Panc1 (cell line): ENCODE measurements around the gene PRKAG3. TPM values are rescaled to one million over a fixed set of nuclear protein-coding genes. Genes with fewer than 3 reads are reported as not detected.
A peak's percentile ranks its signal among the peaks of the same experiment; 100 is the strongest.

Experiments
- ATAC-seq: fragments of 200-7000 bp; cut with Tn5 transposase; 2 replicates; pipeline ENCODE4 v1.9.1; 2020; ENCODE audit warnings: mild to moderate bottlenecking, moderate library complexity
- BruUV-seq: library from RNA; stranded (reverse); fragments of 400-500 nt; replicated peaks from 2 replicates; lab custom pipeline; 2021; lab: Mats Ljungman, UMichigan
- CTCF ChIA-PET: fragments of 300-600 bp; sonication (Branson Sonifier 250); formaldehyde crosslinking; loops from one replicate; lab custom pipeline; 2022; ENCODE audit warnings: antibody characterized with exemption; lab: Charles Lee
- POLR2A ChIA-PET: fragments of 300-600 bp; sonication (Branson Sonifier 250); formaldehyde crosslinking; loops from one replicate; lab custom pipeline; 2022; ENCODE audit warnings: antibody characterized with exemption; lab: Charles Lee
- DNase-seq: peaks from one replicate; pipeline ENCODE4 v3.0.0-alpha.2; 2010; ENCODE audit warnings: low read depth, low spot score
- H3K27ac ChIP-seq: 2 replicates; pipeline ENCODE4 v1.5.1; 2011; ENCODE audit warnings: mild to moderate bottlenecking, low read length, inconsistent platforms
- H3K27me3 ChIP-seq: fragments of 200-500 bp; sonication (Bioruptor generic); 2 replicates; pipeline ENCODE4 v1.6.0; 2014; ENCODE audit warnings: low read length, inconsistent platforms; ENCODE audit not compliant: control insufficient read depth, insufficient read depth
- H3K36me3 ChIP-seq: fragments of 200-500 bp; sonication (Bioruptor generic); 2 replicates; pipeline ENCODE4 v1.5.1; 2014; ENCODE audit warnings: inconsistent platforms, mild to moderate bottlenecking, low read length, moderate library complexity; ENCODE audit not compliant: control insufficient read depth, insufficient read depth
- H3K4me1 ChIP-seq: 2 replicates; pipeline ENCODE4 v1.5.1; 2011; ENCODE audit warnings: inconsistent platforms, mild to moderate bottlenecking, low read length, moderate library complexity; ENCODE audit not compliant: control insufficient read depth, insufficient read depth
- H3K4me3 ChIP-seq, 2 experiments: 2 replicates each; pipeline ENCODE4 v1.5.1; 2011 to 2012; ENCODE audit warnings: low read depth in 2 of 2, low read length in 2 of 2, mild to moderate bottlenecking in 2 of 2, inconsistent platforms in 1 of 2, moderate library complexity in 1 of 2
- H3K9me3 ChIP-seq: fragments of 200-500 bp; sonication (Bioruptor generic); 2 replicates; pipeline ENCODE4 v1.5.1; 2014; ENCODE audit warnings: low read depth, mild to moderate bottlenecking, inconsistent platforms, low read length, moderate library complexity; ENCODE audit not compliant: control insufficient read depth, insufficient read depth
- POLR2AphosphoS5 ChIP-seq: IDR thresholded peaks from 2 replicates; pipeline ENCODE4 v1.6.1; 2012; ENCODE audit warnings: mild to moderate bottlenecking, low read depth, low read length, moderate library complexity
- SIN3A ChIP-seq: IDR thresholded peaks from 2 replicates; pipeline ENCODE4 v1.6.1; 2012; ENCODE audit warnings: low read depth, mild to moderate bottlenecking, low read length, moderate library complexity, borderline replicate concordance; ENCODE audit not compliant: insufficient read depth
- TCF7L2 ChIP-seq: IDR thresholded peaks from 2 replicates; pipeline ENCODE4 v1.6.1; 2011; ENCODE audit warnings: mild to moderate bottlenecking, low read depth, low read length, inconsistent platforms
- in situ Hi-C: cut with HindIII; loops from 2 replicates; pipeline ENCODE4 v1.10.0; 2016; ENCODE audit warnings: low sequenced_read_pairs, low pct_unique_long_range_greater_than_20kb
- intact Hi-C: fragments of 100-400 bp; cut with micrococcal nuclease; formaldehyde crosslinking; loops from one replicate; pipeline ENCODE4 v1.10.0; 2022; ENCODE audit not compliant: unreplicated experiment
- total RNA-seq: library from RNA; stranded (reverse); gene quantifications from one replicate; pipeline ENCODE4 v1.2.1, GENCODE V29; 2021; ENCODE audit not compliant: unreplicated experiment
- TF ChIP-seq, protein P1 (sequence below): fragments of 450-650 bp; IDR thresholded peaks from 2 replicates; pipeline ENCODE4 v1.5.1; 2017; ENCODE audit warnings: mild to moderate bottlenecking
- TF ChIP-seq, protein P2 (sequence below), 2 experiments: IDR thresholded peaks; 2 replicates each; pipeline ENCODE4 v1.6.1; 2011 to 2012; ENCODE audit warnings: low read depth in 2 of 2, control low read depth in 1 of 2, low read length in 1 of 2, mild to moderate bottlenecking in 1 of 2, moderate library complexity in 1 of 2; ENCODE audit not compliant: insufficient read depth in 1 of 2

Gene PRKAG3
- total RNA-seq, 1 experiment from 2014 or later: not detected

DNA sequence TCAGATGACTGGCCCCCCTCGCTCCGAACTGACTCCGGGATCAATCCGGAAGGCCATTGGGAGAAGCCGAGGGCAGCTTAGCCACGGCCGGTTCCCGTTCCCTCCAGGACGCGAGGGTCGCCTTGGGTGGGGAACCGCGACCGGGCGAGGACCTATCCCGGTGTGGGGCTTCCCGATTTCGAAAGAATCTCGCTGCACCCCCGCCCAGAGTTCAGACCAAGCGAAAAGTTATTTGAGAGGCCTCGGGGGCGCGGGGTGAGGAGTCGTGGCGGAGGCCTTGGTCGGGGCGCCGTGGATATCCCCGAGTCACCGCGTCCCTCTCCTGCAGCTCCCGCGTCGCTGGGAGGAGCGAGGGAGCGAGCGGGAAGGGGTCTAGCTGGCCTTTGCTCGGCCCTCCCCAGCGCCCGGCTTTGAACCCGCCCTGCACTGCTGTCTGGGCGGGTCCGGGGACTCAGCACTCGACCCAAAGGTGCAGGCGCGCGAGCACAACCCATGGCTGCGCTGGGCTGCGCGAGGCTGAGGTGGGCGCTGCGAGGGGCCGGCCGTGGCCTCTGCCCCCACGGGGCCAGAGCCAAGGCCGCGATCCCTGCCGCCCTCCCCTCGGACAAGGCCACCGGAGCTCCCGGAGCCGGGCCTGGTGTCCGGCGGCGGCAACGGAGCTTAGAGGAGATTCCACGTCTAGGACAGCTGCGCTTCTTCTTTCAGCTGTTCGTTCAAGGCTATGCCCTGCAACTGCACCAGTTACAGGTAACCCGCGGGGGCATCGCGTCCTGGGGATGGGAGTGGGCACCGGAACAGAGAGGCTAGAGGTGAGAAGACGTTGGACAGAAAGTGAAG, 49.7 kb downstream of the PRKAG3 start, which contains the start of gene CYP27A1:
CYP27A1 (plus strand) TSS at position 457 of the 837 bp plus-strand sequence; CDS start at position 493, 36 bp downstream.
- peak within 1 kb of the TSS; percentile 55 for H3K27ac ChIP-seq
- intact Hi-C loops: no loop called here
- TF ChIP-seq, protein P1, sequence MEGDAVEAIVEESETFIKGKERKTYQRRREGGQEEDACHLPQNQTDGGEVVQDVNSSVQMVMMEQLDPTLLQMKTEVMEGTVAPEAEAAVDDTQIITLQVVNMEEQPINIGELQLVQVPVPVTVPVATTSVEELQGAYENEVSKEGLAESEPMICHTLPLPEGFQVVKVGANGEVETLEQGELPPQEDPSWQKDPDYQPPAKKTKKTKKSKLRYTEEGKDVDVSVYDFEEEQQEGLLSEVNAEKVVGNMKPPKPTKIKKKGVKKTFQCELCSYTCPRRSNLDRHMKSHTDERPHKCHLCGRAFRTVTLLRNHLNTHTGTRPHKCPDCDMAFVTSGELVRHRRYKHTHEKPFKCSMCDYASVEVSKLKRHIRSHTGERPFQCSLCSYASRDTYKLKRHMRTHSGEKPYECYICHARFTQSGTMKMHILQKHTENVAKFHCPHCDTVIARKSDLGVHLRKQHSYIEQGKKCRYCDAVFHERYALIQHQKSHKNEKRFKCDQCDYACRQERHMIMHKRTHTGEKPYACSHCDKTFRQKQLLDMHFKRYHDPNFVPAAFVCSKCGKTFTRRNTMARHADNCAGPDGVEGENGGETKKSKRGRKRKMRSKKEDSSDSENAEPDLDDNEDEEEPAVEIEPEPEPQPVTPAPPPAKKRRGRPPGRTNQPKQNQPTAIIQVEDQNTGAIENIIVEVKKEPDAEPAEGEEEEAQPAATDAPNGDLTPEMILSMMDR: no peak
- TF ChIP-seq POLR2AphosphoS5 (no peak), TCF7L2 (no peak), SIN3A (no peak)
- TF ChIP-seq, protein P2, sequence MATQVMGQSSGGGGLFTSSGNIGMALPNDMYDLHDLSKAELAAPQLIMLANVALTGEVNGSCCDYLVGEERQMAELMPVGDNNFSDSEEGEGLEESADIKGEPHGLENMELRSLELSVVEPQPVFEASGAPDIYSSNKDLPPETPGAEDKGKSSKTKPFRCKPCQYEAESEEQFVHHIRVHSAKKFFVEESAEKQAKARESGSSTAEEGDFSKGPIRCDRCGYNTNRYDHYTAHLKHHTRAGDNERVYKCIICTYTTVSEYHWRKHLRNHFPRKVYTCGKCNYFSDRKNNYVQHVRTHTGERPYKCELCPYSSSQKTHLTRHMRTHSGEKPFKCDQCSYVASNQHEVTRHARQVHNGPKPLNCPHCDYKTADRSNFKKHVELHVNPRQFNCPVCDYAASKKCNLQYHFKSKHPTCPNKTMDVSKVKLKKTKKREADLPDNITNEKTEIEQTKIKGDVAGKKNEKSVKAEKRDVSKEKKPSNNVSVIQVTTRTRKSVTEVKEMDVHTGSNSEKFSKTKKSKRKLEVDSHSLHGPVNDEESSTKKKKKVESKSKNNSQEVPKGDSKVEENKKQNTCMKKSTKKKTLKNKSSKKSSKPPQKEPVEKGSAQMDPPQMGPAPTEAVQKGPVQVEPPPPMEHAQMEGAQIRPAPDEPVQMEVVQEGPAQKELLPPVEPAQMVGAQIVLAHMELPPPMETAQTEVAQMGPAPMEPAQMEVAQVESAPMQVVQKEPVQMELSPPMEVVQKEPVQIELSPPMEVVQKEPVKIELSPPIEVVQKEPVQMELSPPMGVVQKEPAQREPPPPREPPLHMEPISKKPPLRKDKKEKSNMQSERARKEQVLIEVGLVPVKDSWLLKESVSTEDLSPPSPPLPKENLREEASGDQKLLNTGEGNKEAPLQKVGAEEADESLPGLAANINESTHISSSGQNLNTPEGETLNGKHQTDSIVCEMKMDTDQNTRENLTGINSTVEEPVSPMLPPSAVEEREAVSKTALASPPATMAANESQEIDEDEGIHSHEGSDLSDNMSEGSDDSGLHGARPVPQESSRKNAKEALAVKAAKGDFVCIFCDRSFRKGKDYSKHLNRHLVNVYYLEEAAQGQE (IDR thresholded peaks at IDR 0.05; ENCODE audit: insufficient read depth in 1 of 2, low read depth in 2 of 2, low read length in 1 of 2): no peak
- BruUV-seq: no TSS peak
- H3K9me3 ChIP-seq: 0 out of 2 replicates have a peak, but pooled peaks cover 3% of the 10 kb centered on the region
- no peaks in the 10 kb centered on the region for H3K27me3 ChIP-seq
- in situ Hi-C loops: no loop called here
- ATAC-seq: peak; percentile 90
- H3K36me3 ChIP-seq: no peaks in the 10 kb centered on the region
- CTCF ChIA-PET: interaction anchor here (0.6 to 1.3 kb wide), 2 partner anchors 66 to 78 kb away, joined by 5 read pairs; partner anchors contain the start of gene WNT6
- POLR2A ChIA-PET: interaction anchor here (0.6 kb wide), 1 partner anchor 21 kb away, joined by 3 read pairs; no protein-coding TSS in a partner anchor
- peak within 1 kb of the TSS; percentile 43 to 52 for H3K4me3 ChIP-seq
- DNase-seq: no peak
- peaks cover 6% of the 10 kb centered on the region for H3K4me1 ChIP-seq

DNA sequence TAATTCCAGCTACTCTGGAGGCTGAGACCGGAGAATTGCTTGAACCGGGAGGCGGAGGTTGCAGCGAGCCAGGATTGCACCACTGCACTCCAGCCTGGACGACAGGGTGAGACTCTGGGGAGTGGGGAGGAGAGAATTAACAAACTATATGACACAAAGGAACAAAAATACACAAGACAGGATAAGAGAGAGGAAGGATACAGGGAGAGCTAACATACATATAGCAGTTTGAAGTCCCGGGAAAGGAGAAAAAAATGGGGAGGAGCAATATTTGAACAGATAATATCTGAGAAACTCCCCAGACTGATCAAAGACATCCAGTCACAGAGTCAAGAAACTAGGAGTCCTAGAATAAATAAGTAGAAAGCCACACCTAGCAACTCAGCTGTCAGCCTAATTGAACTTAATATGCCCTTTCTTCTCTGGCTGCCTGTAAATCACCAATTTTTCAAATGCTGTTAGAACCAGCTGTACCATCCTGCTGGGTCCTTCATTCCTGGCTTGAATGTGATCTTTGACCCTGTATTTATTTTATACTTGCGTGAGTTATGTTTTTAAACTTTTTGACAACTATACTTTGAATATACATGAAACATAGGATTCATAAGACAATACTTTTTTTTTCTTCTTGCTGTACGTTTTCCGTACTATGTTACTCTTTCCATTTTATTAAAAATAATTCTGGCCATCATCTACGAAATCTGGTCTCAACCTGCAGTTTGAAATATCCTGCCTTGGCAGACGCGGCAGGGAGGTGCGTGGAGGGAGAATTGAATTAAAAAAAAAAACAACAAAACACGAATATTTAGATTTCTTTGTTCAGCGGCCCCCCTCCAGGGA, 50.5 kb downstream of the PRKAG3 start:
- Histone ChIP-seq H3K4me3 (peak overlapping the region; percentile 43 to 52), H3K27ac (peak overlapping the region; percentile 55), H3K9me3 (peaks cover 8% of the 10 kb centered on the region; the same call in 1 of the 2 replicates), H3K36me3 (no peaks in the 10 kb centered on the region), H3K27me3 (no peaks in the 10 kb centered on the region), H3K4me1 (peaks cover 6% of the 10 kb centered on the region)
- in situ Hi-C loops: no loop called here
- no peak for ATAC-seq
- BruUV-seq: no TSS peak
- intact Hi-C loops: no loop called here
- POLR2A ChIA-PET: no interaction called here
- DNase-seq: no peak
- CTCF ChIA-PET: interaction anchor here (1.2 to 1.3 kb wide), 2 partner anchors 67 to 71 kb away, joined by 4 to 5 read pairs; partner anchors contain the start of gene TTLL4
- no peak for TF ChIP-seq TCF7L2
- TF ChIP-seq POLR2AphosphoS5: no peak
- TF ChIP-seq, protein P1: no peak
- TF ChIP-seq SIN3A: no peak
- TF ChIP-seq, protein P2 (IDR thresholded peaks at IDR 0.05; ENCODE audit: insufficient read depth in 1 of 2, low read depth in 2 of 2, low read length in 1 of 2): no peak
